Right ventricle myocardium superior (tissue), 1 donor: ENCODE results near the gene PCDH1. TPM values are rescaled to one million over a fixed set of nuclear protein-coding genes. Genes with fewer than 3 reads are reported as not detected.
A peak's percentile ranks its signal among the peaks of the same experiment; 100 is the strongest.

Source experiments
- ATAC-seq: fragments of 200-7000 bp; cut with Tn5 transposase; one replicate; pipeline ENCODE4 v1.9.1; 2020; ENCODE audit warnings: mild to moderate bottlenecking; ENCODE audit not compliant: poor library complexity
- DNase-seq: peaks from one replicate; pipeline ENCODE4 v3.0.0-alpha.2; 2020
- intact Hi-C: fragments of 100-400 bp; cut with DNase I; formaldehyde crosslinking; loops from one replicate; pipeline ENCODE4 v1.11.2; 2022
- total RNA-seq: library from RNA; stranded (reverse); fragmentation: NEBNext Ultra II Directional; extraction: Animal tissue kit (Norgen Biotek cat#: 25700); gene quantifications from one replicate; pipeline ENCODE4 v1.2.1, GENCODE V29; 2021
- donor health status: DM: no; HTN: yes; CAD: no; lungs with severe emphysema.

PCDH1 gene
- total RNA-seq, 1 donor from 2014 or later, result 15.8 TPM

- intact Hi-C loops, result loop anchor here (2.0 to 5.0 kb wide), 2 partner anchors 65 to 175 kb away; no protein-coding TSS in a partner anchor
- DNase-seq, result no peak
- ATAC-seq, result no peak
These were observed 639 bp downstream of the PCDH1 start for GRCh38 chr5:141877356-141878185.

GRCh38 chr5:141876628-141877355, 1.4 kb downstream of the PCDH1 start:
- ATAC-seq (no peak), DNase-seq (no peak)
- intact Hi-C loops, result loop anchor here (5.0 kb wide), 1 partner anchor 64 kb away; no protein-coding TSS in a partner anchor

GRCh38 chr5:141875795-141876627, 2.2 kb downstream of the PCDH1 start:
- DNase-seq, result peak; percentile 63
- ATAC-seq, result no peak
- intact Hi-C loops, result loop anchor here (5.0 kb wide), 1 partner anchor 64 kb away; no protein-coding TSS in a partner anchor

- DNase-seq, result no peak
- ATAC-seq, result no peak
- intact Hi-C loops, result loop anchor here (5.0 kb wide), 1 partner anchor 63 kb away; no protein-coding TSS in a partner anchor
These were observed 3.0 kb downstream of the PCDH1 start for GRCh38 chr5:141875022-141875740.

- ATAC-seq, result no peak
- intact Hi-C loops, result no loop called here
- DNase-seq, result no peak
These were observed 3.8 kb downstream of the PCDH1 start for GRCh38 chr5:141874262-141874964.

- ATAC-seq (no peak), DNase-seq (no peak)
- intact Hi-C loops, result no loop called here
These were observed 4.3 kb downstream of the PCDH1 start for GRCh38 chr5:141873933-141874261.

GRCh38 chr5:141872496-141873356, 5.5 kb downstream of the PCDH1 start:
- DNase-seq, result no peak
- intact Hi-C loops, result no loop called here
- no peak for ATAC-seq

- ATAC-seq, result no peak
- DNase-seq, result no peak
- intact Hi-C loops, result no loop called here
These were observed 6.3 kb downstream of the PCDH1 start for GRCh38 chr5:141871870-141872269.

- intact Hi-C loops, result no loop called here
- ATAC-seq, result no peak
- DNase-seq, result no peak
These were observed 7.3 kb downstream of the PCDH1 start for GRCh38 chr5:141870871-141871270.

- intact Hi-C loops, result no loop called here
- no peak for DNase-seq
- ATAC-seq, result no peak
These were observed 8.0 kb downstream of the PCDH1 start for GRCh38 chr5:141870228-141870627.

- intact Hi-C loops, result no loop called here
- no peak for DNase-seq
- ATAC-seq, result no peak
These were observed 8.7 kb downstream of the PCDH1 start for GRCh38 chr5:141869514-141869913.

- no peak for DNase-seq
- no peak for ATAC-seq
- intact Hi-C loops, result no loop called here
These were observed 9.2 kb downstream of the PCDH1 start for GRCh38 chr5:141869040-141869439.

- intact Hi-C loops, result no loop called here
- ATAC-seq (no peak), DNase-seq (no peak)
These were observed 9.7 kb downstream of the PCDH1 start for GRCh38 chr5:141868541-141868940.

GRCh38 chr5:141867651-141868050, 10.6 kb downstream of the PCDH1 start:
- intact Hi-C loops, result no loop called here
- ATAC-seq (no peak), DNase-seq (no peak)

- DNase-seq (no peak), ATAC-seq (no peak)
- intact Hi-C loops, result no loop called here
These were observed 11.1 kb downstream of the PCDH1 start for GRCh38 chr5:141867139-141867538.

GRCh38 chr5:141866096-141866495, 12.1 kb downstream of the PCDH1 start:
- intact Hi-C loops, result no loop called here
- peak; percentile 46 for ATAC-seq
- no peak for DNase-seq

GRCh38 chr5:141865406-141865805, 12.8 kb downstream of the PCDH1 start:
- no peak for ATAC-seq
- DNase-seq, result no peak
- intact Hi-C loops, result no loop called here
